Measurements from ENCODE around the gene GFOD1.

The GFOD1 gene

DNA sequence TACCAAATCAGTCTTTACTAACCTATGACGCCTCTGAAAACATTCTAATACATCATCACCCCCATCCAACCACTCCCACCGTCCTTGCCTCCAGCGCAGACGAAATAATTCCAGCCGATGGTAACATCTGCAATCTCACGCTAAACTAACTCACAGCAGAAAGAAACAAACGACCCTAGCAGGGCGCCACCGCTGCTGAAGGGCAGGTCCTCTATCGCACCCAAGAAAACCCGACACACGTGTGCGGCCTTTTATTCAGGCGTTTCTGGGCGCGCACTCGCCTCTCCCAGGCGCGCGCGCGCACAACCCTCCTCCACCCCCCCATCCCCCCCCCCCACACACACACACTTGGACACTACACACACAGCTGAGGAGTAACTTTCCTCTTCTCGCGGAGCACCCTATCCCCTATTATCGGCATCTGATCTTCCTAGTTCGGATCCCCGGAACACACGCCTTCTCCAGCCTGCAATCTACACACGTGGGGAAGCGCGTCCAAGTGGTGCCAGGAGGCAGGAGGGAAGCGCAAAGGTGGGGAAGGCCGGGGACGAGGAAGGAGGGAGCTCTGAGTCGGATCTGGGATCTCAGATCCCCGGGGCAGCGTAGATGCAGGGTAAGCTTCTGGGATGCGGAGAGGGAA lies 1.4 kb downstream of the GFOD1 start:
- peak in 1 of 4 experiments; percentile 6 for DNase-seq

DNA sequence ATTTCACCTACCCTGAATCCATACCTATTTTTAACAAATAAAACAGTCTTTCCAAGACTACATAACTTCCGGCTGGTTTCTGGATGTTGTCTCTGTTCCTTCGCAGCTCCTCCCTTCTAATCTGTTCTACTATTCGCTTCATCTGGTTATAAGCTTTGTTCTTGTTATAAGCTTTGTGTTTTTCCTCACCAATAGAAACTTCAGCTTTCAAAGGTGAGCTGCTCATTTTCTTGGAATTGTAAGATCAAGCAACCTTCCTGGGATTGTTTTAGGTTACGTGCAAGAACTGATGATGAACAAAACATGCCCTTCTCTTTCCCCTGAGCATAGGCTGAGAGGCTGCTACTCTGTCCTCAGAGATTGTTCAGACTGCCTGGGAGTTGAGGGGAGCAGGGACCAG lies 2.1 kb downstream of the GFOD1 start:
- no peak for DNase-seq

DNA sequence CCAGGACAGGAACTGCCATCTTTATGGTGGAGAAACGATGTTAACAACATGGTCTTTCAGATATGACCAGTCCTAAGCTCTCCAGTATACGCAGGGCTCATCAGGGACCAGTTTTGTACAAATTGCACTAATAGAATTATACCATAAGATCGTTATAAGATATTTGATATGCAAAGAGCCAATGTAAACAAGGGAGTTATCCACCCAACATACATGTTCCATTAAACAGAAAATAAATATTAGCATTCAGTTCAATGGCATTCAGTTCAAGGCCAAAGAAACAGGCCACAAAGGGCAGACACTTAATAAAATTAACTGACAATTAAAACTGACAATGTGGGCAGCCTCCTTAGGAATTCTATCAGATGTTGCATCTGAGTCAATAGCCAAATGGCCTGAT lies 2.6 kb downstream of the GFOD1 start:
- no peak for DNase-seq

DNA sequence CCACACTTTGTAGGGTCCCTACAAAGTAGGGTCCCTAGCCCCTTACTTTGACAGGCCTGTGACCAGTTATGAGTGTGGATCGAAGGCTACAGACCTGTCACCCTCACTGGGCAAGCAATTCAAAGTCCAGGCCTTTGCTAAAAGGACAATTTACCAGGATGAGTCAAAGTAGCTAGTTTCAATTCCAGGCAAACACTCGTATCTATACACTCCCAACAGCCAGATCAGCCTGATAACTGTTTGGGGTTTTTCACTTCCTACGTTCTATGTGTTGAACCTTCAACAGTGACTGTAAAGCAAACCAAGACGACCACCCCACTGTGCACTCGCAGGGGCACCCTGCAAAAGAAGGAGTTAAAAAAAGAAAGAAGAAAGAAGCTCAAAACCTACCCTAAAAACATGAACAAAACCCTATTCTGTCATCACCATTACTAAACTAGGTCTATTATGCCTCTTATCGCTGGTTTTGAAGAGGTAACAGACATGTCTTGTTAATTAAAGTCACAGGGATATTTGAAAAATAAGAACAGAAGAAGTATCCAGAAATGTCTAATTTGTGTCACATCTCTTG lies 3.2 kb downstream of the GFOD1 start:
- DNase-seq: no peak

- no peak for DNase-seq
These were observed 6.5 kb downstream of the GFOD1 start for GRCh38 chr6:13480631-13481501.

DNA sequence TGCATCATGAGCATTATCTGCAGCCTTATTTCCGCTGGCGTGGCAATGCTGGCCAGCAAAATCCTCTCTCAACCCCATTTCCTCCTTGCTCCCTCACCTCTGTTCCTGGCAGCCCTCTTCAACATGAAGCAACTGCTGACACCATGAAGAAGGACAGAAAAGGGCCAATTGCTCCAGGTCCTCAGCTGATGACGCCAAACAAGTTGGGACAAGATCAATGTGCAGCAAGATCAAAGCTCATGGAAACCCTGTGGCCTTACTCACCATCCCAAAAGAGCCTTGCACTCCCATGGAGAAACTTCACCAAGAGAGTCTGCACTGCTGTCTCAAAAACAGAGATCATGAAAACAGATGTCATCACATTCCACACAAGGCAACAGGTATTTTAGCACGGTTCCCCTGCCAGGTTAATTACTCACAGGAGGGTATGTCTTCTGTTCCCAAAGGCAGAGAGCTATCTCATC lies 7.4 kb downstream of the GFOD1 start:
- no peak for DNase-seq

GRCh38 chr6:13479206-13479800 lies 8.1 kb downstream of the GFOD1 start:
- no peak for DNase-seq

GRCh38 chr6:13478525-13478966 lies 8.9 kb downstream of the GFOD1 start:
- DNase-seq: no peak

DNA sequence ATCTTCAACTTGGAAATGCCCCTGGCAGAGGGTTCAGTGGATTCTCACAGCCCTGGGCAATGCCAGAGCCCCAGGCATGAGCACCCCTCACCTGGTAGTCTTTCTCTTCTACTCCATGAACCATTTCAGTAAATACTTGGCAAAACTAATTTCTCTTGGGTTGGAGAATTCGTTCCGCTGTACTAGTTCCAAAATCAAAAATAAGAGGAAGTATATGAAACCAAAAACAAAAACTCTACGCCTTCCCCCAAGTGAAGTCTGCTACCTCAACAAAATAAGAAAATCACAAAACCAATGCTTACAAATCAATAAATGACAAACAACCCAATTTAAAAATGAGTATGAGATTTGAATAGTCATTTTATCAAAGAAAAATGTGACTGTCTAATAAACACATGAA lies 12.6 kb downstream of the GFOD1 start:
- DNase-seq: no peak

- no peak for DNase-seq
These were observed 13.0 kb downstream of the GFOD1 start for GRCh38 chr6:13474360-13474759.

- DNase-seq: no peak
These were observed 13.6 kb downstream of the GFOD1 start for GRCh38 chr6:13473768-13474165.

DNA sequence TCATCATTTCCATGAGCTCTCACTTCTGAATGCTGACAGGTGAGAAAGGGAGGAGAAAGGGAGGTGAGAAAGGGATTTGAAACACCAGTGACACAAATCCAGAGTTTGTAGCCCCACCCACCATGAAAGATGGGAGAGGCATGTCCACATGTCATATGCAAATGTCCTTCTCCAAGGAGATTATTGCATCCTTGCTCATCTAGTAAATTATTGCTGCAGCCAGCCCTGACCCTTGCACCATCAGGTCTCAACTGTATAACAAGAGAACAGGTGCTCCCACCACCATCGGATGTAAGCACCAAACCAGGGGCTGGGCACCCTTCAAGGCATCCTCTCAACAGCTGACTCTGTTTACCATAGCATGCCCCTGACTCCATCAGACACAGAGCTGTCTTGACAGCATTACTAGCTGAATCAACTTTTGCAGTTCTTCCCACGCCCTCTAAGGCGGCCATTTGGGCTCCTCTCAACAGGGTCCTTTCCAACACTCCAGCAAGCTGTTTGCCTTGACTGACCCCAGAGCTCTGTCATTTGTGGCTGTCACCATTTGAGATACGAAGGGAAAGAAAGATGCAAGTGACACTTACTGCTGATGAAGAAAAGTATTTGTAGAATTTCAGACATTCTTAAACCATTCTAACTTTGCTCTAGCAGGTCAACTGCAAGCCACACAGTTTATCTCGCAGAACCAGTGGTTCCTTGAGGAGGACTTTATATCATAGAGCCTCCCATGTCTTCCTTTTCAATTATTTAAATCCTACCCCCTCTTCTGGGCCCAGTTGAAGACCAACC lies 14.2 kb downstream of the GFOD1 start:
- no peak for DNase-seq

DNA sequence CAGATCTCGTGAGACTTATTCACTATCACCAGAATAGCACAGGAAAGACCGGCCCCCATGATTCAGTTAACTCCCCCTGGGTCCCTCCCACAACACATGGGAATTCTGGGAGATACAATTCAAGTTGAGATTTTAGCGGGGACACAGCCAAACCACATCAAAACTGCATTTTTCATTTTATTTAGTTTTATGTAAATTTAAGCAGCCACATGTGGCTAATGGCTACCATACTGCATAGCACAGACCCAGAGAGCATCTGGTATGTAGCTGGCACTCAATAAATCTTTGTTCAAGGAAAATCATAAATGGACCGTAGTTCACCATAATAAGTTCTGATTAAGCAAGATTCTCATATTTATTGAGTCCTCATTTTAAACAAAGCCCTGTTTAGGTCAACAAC lies 15.3 kb downstream of the GFOD1 start:
- DNase-seq: no peak

- DNase-seq: no peak
These were observed 16.2 kb downstream of the GFOD1 start for GRCh38 chr6:13471184-13471583.

DNA sequence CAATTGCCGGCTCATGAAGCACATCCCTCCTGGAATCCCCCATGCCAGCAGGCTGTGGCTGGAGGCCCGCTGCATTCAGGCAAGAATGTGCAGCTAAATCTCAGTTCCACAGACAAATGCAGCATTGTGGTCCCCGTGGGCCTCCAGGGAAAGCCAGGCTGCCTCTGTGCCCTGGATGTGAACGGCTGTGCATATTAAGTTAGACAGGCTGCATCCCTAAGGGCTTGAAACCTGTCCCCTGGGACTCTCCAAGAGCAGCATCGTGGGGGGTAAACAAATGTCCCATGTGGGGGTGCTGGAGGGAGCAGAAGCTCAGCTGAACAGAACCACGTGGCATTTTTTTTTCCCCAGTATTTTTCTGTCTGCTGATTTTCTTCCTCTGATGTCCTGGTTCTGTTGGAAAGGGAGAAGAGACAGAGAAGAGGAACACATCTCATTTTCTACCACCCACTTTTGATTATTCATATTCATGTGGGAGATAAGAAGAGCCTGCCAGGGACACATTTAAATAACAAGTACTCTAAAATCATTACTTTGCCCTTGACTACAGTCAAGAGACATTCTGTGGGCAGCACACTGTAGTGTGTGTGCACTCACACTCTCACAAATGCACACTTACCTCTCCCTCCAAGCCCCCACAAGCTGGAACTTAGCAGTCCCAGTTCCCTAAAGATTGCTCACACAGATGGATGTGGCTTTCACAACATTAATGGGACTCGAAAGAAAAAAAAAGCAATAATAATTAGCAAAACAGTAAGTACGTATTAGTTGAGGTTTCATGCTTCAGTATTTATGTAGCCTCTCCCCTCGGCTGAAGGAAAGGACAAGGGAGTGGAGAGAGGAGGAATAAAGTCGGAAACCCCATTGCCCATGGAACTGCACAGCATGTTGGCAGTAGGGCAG lies 16.9 kb downstream of the GFOD1 start:
- DNase-seq: no peak

- DNase-seq: no peak
These were observed 17.7 kb downstream of the GFOD1 start for GRCh38 chr6:13469693-13470092.

DNA sequence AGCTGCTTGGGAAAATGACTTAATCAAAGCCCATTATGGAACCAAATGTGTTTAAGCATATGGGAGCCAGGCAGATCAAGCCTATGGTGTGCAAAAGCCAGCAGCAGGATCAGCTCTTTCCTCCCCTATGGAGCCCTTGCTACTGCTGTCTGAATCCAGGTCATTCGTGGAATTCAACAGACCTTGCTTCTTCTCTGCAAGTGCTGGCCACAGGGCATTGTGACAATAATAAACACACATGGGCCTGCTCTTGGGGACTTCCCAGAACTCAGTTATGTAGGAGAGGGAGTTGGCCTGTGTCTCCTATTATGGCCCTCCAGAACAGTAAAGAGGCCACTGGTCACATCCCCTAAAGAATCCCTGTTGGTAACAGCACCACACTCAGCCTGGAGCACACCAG lies 18.6 kb downstream of the GFOD1 start:
- no peak for DNase-seq

- no peak for DNase-seq
These were observed 20.2 kb downstream of the GFOD1 start for GRCh38 chr6:13467216-13467600.

- no peak for DNase-seq
These were observed 20.8 kb downstream of the GFOD1 start for GRCh38 chr6:13466304-13467215.

DNA sequence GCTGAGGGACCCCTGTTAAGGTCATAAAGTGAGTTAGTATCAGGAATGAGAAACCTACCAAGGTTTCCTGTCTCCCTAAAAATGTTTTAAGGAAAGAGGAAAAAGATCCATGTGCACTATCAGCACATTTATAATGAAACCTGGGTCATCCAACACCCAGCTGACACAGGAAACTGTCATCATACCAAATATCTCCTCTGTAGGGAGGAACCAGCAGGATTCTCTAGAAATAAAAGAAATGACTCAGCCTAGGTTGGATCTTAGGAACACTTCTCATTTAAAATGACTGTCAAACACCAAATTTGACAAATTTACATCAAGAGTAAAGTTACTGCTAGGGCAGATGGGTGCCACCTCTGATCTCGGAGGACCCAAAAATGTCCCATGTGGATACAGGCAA lies 21.7 kb downstream of the GFOD1 start:
- no peak for DNase-seq

DNA sequence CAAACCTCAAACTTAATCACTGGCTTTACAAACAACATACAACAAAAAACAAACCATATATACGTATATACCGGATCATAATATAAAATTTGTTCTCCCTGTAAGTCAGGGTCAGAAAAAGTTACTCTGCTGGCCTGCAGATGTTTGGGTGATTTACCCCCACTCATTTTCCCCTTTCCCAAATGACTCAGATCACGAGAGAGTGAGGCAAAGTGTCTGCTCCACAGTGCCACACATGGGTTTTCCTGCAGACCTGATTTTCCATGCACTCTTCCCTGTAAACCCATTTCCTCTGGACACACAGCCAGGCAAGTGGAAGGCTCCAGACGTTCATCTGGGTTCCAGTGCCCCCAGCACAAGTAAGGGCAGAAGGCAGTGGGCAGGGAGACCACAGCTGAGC lies 23.5 kb downstream of the GFOD1 start:
- no peak for DNase-seq
